Vagina (tissue), 2 donors: ENCODE results near the gene DYDC2. TPM values are rescaled to one million over a fixed set of nuclear protein-coding genes. Genes with fewer than 3 reads are reported as not detected.

ENCODE experiments used
- DNase-seq, 2 donors: peaks; one replicate each; pipeline ENCODE4 v3.0.0-alpha.2; 2017; ENCODE audit errors: extremely low spot score in 2 of 2
- H3K27ac ChIP-seq: fragments of 200-600 bp; sonication (generic); one replicate; pipeline ENCODE4 v1.5.1; 2019
- H3K27me3 ChIP-seq: fragments of 200-600 bp; sonication (generic); one replicate; pipeline ENCODE4 v1.5.1; 2019
- H3K36me3 ChIP-seq, 2 donors: fragments of 200-600 bp; sonication (generic); one replicate each; pipeline ENCODE4 v1.5.1; 2017 to 2019
- H3K4me1 ChIP-seq: fragments of 200-600 bp; sonication (generic); one replicate; pipeline ENCODE4 v1.5.1; 2019
- H3K4me3 ChIP-seq, 2 donors: fragments of 200-600 bp; sonication (generic); 1 replicate in 1 of 2; 2 replicates in 1 of 2; pipeline ENCODE4 v1.5.1; 2016 to 2019
- H3K9me3 ChIP-seq: fragments of 200-600 bp; sonication (generic); one replicate; pipeline ENCODE4 v1.5.1; 2019
- CTCF ChIP-seq, 3 experiments: fragments of 450-650 bp in 2 of 3; fragments of 200-600 bp in 1 of 3; sonication (generic) in 1 of 3; IDR thresholded peaks; one replicate each; pipeline ENCODE4 v1.5.1; 2017 to 2019; ENCODE audit warnings: antibody characterized with exemption in 3 of 3, mild to moderate bottlenecking in 2 of 3, moderate library complexity in 2 of 3
- POLR2A ChIP-seq, 2 donors: fragments of 450-650 bp; IDR thresholded peaks; one replicate each; pipeline ENCODE4 v1.6.1; 2017; ENCODE audit warnings: antibody characterized with exemption in 2 of 2, mild to moderate bottlenecking in 2 of 2, moderate library complexity in 2 of 2
- POLR2AphosphoS5 ChIP-seq, 2 donors: sonication (generic); formaldehyde crosslinking; IDR thresholded peaks; one replicate each; pipeline ENCODE4 v1.9.0; 2017; ENCODE audit warnings: antibody characterized with exemption in 2 of 2, mild to moderate bottlenecking in 2 of 2, low read depth in 1 of 2; ENCODE audit not compliant: insufficient read depth in 1 of 2
- intact Hi-C: fragments of 100-400 bp; cut with DNase I; formaldehyde crosslinking; loops from one replicate; pipeline ENCODE4 v1.15.1; 2023
- total RNA-seq: library from RNA; depleted of rRNA; stranded (reverse); fragments of >200 nt; gene quantifications from one replicate; pipeline ENCODE4 v1.2.3, GENCODE V29; 2016

Gene DYDC2
- total RNA-seq, 1 donor from 2014 or later, result not detected

- Histone ChIP-seq H3K27ac (no peak overlapping the region), H3K27me3 (no peaks in the 10 kb centered on the region), H3K9me3 (no peaks in the 10 kb centered on the region), H3K36me3 (no peaks in the 10 kb centered on the region), H3K4me3 (no peak overlapping the region), H3K4me1 (no peaks in the 10 kb centered on the region)
- intact Hi-C loops, result no loop called here
- no peak for TF ChIP-seq CTCF (IDR thresholded peaks at IDR 0.05)
- TF ChIP-seq POLR2A (IDR thresholded peaks at IDR 0.05), result no peak
- TF ChIP-seq POLR2AphosphoS5 (IDR thresholded peaks at IDR 0.05; ENCODE audit: insufficient read depth in 1 of 2, low read depth in 1 of 2), result no peak
- no peak for DNase-seq
Observed at GRCh38 chr10:80323311-80323710, 33.3 kb upstream of the DYDC2 start.

- intact Hi-C loops, result no loop called here
- Histone ChIP-seq H3K4me1 (no peaks in the 10 kb centered on the region), H3K4me3 (no peak overlapping the region), H3K9me3 (no peaks in the 10 kb centered on the region), H3K27ac (no peak overlapping the region), H3K36me3 (no peaks in the 10 kb centered on the region), H3K27me3 (no peaks in the 10 kb centered on the region)
- TF ChIP-seq CTCF (IDR thresholded peaks at IDR 0.05), result no peak
- TF ChIP-seq POLR2AphosphoS5 (IDR thresholded peaks at IDR 0.05; ENCODE audit: insufficient read depth in 1 of 2, low read depth in 1 of 2), result no peak
- TF ChIP-seq POLR2A (IDR thresholded peaks at IDR 0.05), result no peak
- DNase-seq, result no peak
Observed at GRCh38 chr10:80324086-80324485, 32.5 kb upstream of the DYDC2 start.

GRCh38 chr10:80324891-80325364 is 31.7 kb upstream of the DYDC2 start:
- TF ChIP-seq POLR2A (IDR thresholded peaks at IDR 0.05), result no peak
- no peak for TF ChIP-seq POLR2AphosphoS5 (IDR thresholded peaks at IDR 0.05; ENCODE audit: insufficient read depth in 1 of 2, low read depth in 1 of 2)
- no peak for TF ChIP-seq CTCF (IDR thresholded peaks at IDR 0.05)
- Histone ChIP-seq H3K4me1 (no peaks in the 10 kb centered on the region), H3K9me3 (no peaks in the 10 kb centered on the region), H3K36me3 (no peaks in the 10 kb centered on the region), H3K27me3 (no peaks in the 10 kb centered on the region), H3K27ac (no peak overlapping the region), H3K4me3 (no peak overlapping the region)
- DNase-seq, result no peak
- intact Hi-C loops, result no loop called here

- H3K4me3 ChIP-seq, result no peak overlapping the region
- H3K4me1 ChIP-seq, result no peaks in the 10 kb centered on the region
- no peak for TF ChIP-seq CTCF (IDR thresholded peaks at IDR 0.05)
- TF ChIP-seq POLR2AphosphoS5 (IDR thresholded peaks at IDR 0.05; ENCODE audit: insufficient read depth in 1 of 2, low read depth in 1 of 2), result no peak
- TF ChIP-seq POLR2A (IDR thresholded peaks at IDR 0.05), result no peak
- DNase-seq, result no peak
- H3K27ac ChIP-seq, result no peak overlapping the region
- H3K9me3 ChIP-seq, result no peaks in the 10 kb centered on the region
- intact Hi-C loops, result no loop called here
- H3K36me3 ChIP-seq, result no peaks in the 10 kb centered on the region
- H3K27me3 ChIP-seq, result no peaks in the 10 kb centered on the region
Observed at GRCh38 chr10:80333983-80334382, 22.6 kb upstream of the DYDC2 start.

GRCh38 chr10:80344276-80344675 is 12.3 kb upstream of the DYDC2 start:
- no peaks in the 10 kb centered on the region for H3K27me3 ChIP-seq
- intact Hi-C loops, result no loop called here
- no peaks in the 10 kb centered on the region for H3K4me1 ChIP-seq
- no peak for TF ChIP-seq POLR2A (IDR thresholded peaks at IDR 0.05)
- TF ChIP-seq CTCF (IDR thresholded peaks at IDR 0.05), result no peak
- no peak for TF ChIP-seq POLR2AphosphoS5 (IDR thresholded peaks at IDR 0.05; ENCODE audit: insufficient read depth in 1 of 2, low read depth in 1 of 2)
- no peak overlapping the region for H3K4me3 ChIP-seq
- no peak overlapping the region for H3K27ac ChIP-seq
- no peak for DNase-seq
- H3K36me3 ChIP-seq, result no peaks in the 10 kb centered on the region
- H3K9me3 ChIP-seq, result no peaks in the 10 kb centered on the region
